MV-4-11 (cell line): Measurements from ENCODE around the gene NARF.
"Not testable (repeated sequence)": the region's sequence is repeated elsewhere in the genome, so short reads cannot be mapped to it uniquely, and the experiment has no call there.

ENCODE experiments used
- DNase-seq: peaks from one replicate; lab custom pipeline; 2025; lab: John Stamatoyannopoulos, UW

NARF gene

DNA sequence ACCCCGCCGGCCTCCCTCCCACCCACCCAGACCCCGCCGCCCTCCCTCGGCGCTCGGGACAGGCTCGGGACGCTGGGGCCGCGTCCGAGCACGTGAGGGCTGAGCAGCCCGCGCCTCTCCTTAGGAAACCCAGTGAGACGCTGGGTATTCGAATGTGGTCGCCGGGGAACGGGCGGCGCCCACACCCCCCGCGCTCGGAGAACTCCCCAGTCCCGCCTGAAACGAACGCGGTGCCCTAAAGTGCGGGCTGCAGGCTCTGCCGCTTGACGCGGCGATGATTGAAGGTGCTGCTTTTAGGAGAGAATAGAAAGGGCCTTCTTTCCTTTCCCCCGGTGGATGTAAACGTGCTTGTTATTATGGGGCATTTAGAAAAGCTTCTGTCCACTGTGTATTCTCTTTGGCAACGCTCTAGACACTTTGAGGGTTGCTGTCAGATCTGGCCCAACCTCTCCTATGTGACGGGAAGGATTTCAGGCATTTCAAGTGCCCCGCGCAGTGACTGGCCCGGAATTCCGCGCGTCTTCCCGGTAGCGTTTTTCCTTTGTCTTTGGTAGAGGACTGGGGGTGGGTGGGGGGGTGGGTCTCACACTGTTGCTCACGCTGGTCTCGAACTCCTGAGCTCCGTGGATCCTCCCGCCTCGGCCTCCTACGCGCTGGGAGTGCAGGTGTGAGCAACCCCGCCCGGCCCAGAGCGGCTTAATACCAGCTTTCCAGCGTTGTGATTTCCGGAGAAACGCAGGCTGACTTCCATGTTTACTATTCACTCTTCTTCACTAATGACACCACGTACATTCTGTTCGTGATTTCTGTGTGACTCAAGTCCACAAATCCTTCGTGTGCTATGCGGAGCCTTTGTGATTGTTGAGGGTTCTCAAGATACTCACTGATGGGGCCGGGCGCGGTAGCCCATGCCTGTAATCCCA lies 39.2 kb downstream of the NARF start:
- peak; percentile 50 for DNase-seq

DNA sequence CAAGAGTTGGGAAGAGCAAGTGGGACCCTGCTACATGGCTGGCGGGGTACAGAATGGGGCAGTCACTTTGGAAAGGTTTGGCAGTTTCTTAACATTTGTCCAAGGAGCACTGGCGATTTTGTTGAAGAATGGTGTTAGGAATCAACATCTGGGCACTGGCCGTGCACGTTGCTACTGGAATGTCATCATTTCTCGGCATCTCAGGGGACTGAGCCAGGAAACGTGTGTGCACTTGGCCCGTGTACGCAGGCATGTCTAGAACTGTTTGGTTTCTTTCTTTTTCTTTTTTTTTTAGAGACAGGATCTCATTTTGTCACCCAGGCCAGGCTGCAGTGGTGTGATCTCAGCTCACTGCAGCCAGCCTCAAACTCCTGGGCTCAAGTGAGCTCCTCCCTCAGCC lies 43.7 kb downstream of the NARF start:
- DNase-seq, result no peak

DNA sequence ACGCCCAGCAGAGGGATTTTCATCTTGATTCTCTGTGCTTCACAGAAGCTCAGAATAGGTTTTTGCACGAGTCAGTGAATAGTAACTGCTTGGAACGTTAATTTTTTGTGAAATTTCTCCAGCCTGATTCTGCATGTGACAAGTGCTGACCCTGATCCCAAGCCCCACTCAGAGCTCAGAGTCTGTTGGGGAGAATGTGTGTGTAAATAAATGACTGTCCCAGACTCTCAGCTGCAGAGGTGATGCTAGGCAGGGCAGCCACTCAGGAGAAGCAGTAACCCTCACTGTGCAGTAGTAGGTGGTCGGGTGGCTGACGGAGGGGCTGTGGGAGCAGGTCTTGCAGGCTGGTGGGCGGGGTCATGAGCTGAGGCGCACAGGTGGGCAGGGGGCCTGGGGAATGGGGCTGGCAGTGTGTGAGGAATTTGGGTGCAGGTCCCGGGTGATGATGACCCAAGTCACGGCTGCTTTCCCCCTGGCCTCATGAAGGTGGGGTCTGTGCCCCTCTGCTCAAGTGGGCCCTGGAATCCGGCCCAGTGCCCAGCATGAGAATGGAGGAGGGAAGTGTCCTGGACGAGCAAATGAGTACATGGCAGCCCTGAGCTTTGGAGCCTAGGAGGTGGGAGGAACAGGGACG lies 44.7 kb downstream of the NARF start:
- DNase-seq, result no peak

DNA sequence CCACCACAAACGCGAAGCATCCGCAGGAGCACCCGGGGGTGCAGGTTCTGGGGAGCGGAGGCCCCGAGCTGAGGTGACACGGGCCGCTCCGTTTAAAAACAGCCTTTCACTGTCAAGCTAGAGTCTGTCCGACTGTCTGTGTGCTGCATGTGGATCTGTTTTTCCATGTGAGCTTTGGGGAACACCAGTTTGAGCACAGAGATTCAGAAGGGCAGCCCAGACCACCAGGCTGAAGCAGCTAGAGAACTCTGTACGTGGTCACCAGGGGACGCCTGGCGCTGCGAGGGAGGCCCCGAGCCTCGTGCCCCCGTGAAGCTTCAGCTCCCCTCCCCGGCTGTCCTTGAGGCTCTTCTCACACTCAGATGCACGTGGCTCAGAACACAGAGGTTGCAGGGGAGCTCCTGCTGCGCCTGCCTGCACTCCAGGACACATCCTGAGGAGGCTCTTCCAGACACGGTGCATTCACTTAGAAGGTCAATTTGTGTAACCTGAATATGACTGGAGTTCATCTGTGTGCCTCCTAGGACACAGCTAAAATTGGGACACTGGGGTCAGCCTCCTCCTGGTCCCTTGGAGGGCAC lies 45.3 kb downstream of the NARF start:
- no peak for DNase-seq

DNA sequence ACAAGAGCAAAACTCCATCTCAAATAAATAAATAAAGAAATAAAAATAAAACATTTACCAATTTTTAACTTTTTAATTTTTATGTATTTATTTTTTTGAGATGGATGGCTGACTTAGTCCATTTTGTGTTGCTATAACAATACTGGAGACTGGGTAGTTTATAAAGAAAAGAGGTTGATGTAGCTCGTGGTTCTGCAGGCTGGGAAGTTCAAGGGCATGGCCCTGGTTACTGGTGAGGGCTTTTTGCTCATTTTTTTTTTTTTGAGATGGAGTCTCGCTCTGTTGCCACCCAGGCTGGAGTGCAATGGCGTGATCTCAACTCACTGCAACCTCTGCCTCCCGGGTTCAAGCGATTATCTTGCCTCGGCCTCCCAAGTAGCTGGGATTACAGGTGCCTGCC lies 46.8 kb downstream of the NARF start:
- DNase-seq, result no peak

DNA sequence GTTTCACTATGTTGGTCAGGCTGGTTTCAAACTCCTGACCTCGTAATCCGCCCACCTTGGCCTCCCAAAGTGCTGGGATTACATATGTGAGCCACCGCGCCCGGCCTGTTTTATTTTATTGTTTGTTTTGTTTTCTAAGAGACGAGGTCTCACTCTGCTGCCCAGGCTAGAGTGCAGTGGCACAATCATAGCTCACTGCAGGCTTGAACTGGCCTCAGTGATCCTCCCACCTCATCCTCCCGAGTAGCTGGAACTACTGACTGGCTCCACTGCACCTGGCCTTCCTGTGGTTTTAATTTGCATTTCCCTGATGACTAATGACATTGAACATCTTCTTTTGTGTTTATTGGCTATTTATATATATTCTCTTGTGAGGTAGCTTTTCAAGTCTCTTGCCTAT lies 47.9 kb downstream of the NARF start:
- not testable (repeated sequence) for DNase-seq

DNA sequence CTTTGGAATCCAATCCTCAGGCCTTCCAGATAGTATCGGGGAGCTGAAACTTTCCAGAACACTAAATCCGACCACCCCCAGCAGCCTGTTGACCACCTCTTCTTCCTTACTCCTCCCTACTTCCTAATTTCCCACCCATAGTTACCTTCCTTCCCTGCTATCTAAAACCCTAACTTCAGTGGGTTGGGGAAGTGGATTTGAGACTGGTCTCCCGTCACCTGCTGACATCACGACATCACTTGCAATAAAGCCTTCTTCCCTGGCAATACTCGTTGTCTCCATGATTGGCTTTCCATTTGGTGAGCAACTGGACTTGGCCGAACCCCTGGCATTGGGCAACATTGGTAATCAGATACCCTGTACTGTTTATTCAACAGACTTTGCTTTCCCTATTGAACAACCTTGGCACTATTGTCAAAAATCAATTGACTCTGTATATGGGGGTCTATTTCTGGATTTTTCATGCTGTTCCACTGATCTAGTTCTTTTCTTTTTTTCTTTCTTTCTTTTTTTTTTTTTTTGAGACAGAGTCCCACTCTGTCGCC lies 49.2 kb downstream of the NARF start:
- no peak for DNase-seq

DNA sequence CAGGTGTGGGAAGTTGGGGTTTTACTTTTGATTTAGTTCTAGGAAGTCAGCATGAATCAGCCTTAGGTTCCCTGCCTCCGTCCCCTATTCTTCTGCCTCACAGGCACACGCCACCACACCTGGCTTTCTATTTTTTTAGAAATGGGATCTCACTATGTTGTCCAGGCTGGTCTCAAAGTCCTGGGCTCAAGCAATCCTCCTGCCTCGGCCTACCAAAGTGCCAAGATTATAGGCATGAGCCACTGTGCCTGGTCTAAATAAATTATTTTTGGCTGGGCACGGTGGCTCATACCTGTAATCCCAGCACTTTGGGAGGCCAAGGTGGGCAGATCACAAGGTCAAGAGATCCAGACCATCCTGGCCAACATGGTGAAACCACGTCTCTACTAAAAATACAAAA lies 53.1 kb downstream of the NARF start:
- not testable (repeated sequence) for DNase-seq

DNA sequence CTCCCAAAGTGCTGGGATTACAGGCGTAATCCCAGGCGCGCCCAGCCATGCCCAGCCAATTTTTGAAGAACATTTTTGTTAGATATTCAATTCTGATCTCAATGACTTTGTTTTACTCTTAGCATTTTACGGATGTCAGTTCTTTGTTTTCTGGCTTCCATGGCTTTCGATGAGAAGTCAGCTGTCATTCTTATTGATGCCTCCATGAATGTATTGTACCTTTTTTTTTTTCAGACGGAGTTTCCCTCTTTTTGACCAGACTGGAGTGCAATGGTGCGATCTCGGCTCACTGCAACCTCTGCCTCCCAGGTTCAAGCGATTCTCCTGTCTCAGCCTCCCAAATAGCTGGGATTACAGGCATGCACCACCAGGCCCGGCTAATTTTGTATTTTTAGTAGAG lies 55.3 kb downstream of the NARF start:
- DNase-seq, result not testable (repeated sequence)

DNA sequence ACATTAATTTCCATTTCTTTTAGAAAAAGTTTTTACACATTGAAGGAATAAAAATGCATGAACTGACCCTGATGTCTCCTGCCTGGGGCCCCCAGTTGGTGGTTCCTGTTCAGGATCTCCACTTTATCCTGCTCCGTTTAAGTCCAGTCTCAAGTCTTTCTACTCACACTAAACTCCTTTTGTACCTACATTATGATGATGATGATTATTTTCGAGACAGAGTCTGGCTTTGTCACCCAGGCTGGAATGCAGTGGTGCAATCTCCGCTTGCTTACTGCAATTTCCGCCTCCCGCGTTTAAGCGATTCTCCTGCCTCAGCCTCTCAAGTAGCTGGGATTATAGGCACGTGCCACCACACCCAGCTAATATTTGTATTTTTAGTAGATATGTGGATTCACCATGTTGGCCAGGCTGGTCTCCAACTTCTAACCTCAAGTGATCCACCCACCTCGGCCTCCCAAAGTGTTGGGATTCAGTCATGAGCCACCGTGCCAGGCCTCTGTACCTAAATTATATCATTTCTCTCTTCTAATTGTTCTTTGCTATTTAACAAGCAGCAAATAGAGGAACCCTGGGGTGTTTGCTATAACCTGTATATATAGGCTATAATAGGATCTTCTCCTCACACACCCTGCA lies 58.8 kb downstream of the NARF start:
- DNase-seq, result peak; percentile 51

DNA sequence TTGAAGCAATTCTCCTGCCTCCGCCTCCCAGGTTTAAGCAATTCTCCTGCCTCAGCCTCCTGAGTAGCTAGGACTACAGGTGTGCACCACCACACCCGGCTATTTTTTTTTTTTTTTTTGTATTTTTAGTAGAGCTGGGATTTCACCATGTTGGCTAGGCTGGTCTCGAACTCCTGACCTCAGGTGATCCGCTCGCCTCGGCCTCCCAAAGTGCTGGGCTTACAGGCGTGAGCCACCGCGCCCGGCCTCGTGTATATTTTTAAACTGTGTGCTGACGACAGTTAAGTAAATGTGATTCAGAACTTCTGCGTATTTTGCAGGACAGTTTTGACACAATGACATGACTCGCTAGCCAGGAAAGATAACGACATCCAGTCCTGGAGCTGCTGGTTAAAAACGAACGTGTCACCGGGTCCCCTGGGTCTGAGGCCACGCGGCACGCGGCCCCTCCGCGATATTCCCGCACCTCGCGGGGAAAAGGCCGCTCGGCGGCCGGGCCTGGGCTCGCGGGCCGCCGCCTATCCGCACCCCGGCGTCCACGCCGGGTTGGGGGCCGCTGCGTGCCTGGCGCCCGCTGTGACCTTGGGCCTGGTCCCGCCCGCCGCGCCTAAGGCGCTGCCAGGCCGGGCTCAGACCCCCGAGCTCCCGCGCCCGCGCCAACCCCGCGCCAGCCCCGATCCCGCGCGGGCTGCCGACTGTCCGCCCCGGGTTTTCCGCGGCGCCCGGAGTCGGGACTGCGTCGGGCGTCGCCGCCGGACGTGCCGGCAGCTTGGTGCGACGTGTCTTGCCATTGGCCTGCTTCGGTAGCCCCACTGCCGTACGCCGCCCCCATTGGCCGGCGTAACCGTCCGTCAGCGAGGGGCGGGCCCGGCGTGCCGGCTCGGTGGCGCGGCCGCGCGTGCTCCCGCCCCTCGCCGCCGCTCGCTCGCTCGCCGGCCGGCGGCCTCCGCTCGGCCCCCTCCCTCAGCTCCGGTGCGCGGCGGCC lies 60.6 kb downstream of the NARF start, which contains the start of gene FOXK2:
FOXK2 (plus strand) TSS at position 907 of the 985 bp plus-strand sequence. CDS start 157 bp downstream, outside the sequence.
- peak; percentile 90 for DNase-seq

DNA sequence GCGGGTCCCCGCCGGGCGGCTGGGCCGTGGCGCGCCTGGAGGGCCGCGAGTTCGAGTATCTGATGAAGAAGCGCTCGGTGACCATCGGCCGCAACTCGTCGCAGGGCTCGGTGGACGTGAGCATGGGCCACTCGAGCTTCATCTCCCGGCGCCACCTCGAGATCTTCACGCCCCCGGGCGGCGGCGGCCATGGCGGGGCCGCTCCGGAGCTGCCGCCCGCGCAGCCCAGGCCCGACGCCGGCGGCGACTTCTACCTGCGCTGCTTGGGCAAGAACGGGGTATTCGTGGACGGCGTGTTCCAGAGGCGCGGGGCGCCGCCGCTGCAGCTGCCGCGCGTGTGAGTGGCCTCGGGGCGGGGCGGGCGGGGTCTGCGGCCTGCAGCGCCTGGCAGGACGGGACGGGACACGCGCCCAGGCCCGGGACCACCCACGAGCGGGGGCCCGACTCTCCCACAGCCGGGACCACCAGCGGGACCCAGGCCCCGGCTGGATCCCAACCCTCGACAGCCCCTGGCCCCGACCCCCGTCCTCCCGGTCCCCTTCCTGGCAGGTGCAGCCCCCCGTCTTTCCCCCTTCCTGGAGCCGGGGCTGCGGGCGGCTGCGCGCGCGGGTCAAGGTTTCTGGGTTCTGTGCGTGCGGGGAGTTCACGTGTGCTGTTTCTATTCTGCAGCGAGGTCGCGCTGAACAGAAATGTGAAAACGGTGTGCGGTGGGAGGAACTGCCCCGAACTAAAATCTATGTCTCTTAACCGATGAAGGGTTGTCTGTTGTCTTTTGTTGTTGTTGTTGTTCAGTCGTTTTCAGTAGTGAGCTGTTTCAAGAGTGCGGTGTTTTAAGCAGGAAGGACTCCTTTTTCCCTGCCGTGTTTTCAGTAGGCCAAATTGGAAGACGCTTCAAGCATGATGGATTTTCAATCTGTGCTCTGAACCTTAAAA lies 61.7 kb downstream of the NARF start:
- DNase-seq, result peak; percentile 44

DNA sequence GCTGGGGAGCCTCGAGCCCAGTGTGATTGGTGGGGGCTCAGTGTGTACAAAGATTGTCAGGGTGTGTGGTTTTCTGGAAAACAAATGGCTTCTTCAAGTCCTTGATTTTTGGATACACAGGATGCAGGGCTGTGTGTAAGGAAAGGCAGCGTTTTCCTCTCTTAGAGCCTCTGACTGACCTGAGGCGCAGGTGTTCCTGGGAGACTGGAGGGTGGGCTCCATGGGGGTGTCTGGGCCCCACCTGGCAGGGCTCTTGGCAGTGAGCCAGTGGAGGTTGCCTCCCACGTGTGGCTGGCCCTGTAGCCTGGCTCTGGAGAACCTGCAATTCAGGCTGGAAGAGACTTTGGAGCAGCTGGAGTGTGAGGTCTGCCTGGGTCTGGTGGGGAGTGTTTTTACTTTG lies 66.0 kb downstream of the NARF start:
- no peak for DNase-seq

DNA sequence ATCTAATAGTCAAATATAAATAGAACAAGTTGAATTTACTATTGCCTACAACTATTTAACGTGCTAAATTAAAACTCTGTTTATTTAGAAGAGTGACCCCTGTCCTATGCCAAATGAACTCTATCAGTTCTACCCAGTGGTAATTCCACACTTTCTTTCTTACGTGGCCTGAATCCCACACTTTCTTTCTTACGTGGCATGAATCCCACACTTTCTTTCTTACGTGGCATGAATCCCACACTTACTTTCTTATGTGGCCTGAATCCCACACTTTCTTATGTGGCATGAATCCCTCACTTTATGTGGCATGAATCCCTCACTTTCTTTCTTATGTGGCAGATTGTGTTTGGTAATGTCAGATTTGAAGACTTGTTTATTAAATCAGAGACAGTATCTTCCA lies 67.2 kb downstream of the NARF start:
- no peak for DNase-seq

DNA sequence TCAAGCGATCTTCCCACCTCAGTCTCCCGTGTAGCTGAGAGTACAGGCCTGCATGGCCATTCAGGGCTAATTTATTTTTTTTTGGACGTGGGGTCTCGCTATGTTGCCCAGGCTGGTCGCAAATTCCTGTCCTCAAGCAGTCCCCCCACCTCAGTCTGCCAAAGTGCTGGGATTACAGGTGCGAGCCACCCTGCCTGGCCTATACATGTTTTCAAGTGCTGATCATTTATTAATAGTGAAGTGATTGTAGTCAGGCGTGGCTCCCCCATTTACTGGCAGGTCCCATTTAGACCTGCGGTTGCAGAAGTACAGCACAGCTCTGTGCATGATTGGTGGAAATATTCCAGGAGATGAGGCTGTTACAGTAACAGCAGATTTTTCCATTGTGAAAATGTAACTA lies 69.4 kb downstream of the NARF start:
- DNase-seq, result no peak

DNA sequence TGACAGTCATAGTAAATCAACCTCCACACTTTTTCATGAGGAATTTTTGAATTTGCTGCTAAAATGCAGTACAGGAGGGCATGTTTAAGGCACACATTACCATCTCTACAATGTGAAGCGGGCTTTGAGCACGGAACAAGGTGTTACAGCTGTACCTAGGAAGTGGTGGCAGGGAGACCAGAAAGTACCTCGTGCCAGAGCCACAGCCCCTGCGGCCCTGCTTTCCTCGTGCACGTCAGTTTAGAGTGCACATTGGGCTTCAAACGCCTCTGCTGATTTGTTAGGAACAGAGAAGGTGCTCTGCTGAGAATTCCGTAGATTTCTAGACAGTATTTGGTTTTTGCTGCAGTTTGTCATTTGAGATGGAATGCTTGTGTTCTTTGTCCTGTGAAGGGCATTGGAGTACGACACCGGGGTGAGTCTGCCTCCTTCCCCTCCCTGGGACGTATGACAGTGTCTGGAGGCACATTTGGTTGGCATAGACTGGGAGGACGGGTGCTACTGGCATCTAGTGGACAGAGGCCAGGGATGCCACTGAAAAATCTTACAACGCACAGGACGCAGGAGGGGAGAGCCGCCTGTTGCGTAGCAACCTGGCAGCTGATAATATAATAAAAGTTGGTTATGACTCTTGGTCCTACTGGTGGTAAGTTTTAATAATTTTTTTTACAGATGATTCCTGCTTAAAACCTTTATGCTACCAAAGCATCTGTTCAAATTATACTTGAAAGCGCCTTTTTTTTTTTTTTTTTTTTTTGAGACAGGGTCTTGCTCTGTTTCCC lies 70.1 kb downstream of the NARF start:
- DNase-seq, result peak; percentile 26

DNA sequence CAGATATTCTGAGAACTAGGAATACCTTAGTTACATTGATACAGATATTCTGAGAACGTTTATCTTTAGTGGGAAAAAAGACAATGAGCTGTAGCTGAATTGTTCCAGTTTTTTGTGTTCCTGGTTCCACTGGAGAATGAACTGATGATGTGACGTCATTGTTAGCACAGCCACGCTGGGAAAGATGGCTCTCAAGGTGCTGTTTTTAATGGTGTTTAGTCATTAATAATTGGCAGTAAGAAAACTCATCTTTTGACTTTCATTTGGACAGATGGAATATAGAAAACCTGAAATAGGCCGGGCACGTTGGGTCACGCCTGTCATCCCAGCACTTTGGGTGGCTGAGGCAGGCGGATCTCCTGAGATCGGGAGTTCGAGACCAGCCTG lies 71.4 kb downstream of the NARF start:
- no peak for DNase-seq

DNA sequence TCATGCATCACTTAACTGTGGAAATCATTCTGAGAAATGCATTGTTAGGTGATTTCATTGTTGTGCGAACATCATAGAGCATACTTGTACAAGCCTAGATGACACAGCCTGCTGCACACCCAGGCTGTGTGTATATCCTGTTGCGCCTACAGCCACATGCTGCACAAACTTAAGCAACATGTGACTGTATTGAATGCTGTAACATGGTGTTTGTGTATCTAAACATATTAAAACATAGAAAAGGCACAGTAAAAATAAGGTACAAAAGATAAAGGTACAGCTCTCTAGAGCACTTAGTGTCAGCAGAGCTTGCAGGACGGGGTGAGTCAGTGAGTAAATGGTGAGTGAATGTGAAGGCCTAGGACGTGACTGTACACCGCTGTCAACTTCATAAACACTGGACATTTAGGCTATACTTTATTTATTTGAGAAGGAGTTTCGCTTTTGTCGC lies 72.9 kb downstream of the NARF start:
- no peak for DNase-seq

DNA sequence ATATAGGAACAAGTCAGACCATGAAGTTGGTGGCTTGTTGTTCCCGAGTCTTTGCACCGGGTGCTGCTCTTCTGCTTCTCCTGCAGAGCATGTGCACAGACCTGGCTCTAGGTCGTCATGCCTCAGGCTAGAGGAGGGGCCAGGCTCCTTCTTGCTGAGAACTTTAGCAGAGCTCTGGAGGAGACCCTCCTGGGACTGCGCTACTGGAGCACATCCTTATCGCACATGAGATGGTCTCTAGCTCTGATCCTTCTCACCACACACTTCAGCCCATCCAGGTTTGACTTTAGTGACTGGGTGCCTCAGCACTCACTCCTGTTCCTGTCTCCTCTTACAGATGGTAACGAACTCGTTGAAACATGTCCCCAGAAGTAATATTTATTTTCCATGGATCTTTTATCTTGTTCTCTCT lies 75.9 kb downstream of the NARF start:
- DNase-seq, result no peak
